ENCODE measurements around the gene PAOX. TPM values are rescaled to one million over a fixed set of nuclear protein-coding genes. Genes with fewer than 3 reads are reported as not detected.

Gene PAOX
- total and polyA plus RNA-seq, 9 of the 15 experiments (the other 6 are each of a cell fraction or from before 2014, with no cell fraction given), result 0.80 to 6.4 (median 2.6) TPM

DNA sequence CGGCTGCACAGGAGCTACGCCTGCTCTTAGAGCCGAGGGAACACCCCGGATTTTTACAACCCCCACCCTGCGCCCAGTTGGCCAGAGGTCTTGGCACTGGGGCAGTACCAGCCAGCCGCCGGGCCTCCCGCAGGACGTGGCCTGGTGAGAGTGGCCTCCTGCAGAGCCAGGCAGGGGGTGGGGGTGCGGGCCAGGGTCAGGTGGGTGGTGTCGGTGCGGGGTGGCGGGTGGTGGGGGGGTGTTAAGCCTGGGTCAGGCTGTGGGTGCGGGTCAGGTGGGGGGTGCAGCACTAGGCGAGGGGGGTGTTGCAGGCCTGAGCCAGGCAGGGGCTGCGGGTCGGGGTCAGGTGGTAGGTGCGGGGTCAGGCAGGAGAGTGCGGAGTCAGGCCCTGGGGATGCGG, 6.6 kb upstream of the PAOX start:
- Histone ChIP-seq H3K9me3 (replicated peaks; ENCODE audit: control insufficient read depth, insufficient read depth, low read depth, low read length) (no peaks in the 10 kb centered on the region), H3K27ac (ENCODE audit: extremely low read depth, low read depth, low read length) (no peak overlapping the region), H3K9me1 (ENCODE audit: control insufficient read depth, insufficient read depth, low read length) (no peaks in the 10 kb centered on the region), H4K20me1 (replicated peaks; ENCODE audit: control insufficient read depth, insufficient read depth, low read length) (no peaks in the 10 kb centered on the region), H3K9ac (ENCODE audit: insufficient read depth in 1 of 2, low read depth in 2 of 2, low read length in 2 of 2) (peak overlapping the region in 1 of 2 experiments; percentile 85; a peak in 2 of 4 replicates), H2AFZ (ENCODE audit: low read depth, low read length) (no peak overlapping the region), H3K4me2 (ENCODE audit: insufficient read depth, low read length) (peak overlapping the region; percentile 32; the same call in 1 of the 2 replicates), H3K27me3 (ENCODE audit: control insufficient read depth in 2 of 2, insufficient read depth in 2 of 2, low read length in 2 of 2) (no peaks in the 10 kb centered on the region), H3K4me3 (peak overlapping the region; percentile 28), H3K4me1 (replicated peaks in 1 of 2; ENCODE audit: control insufficient read depth in 2 of 2, insufficient read depth in 2 of 2, low read length in 2 of 2) (peaks cover 7 to 18% of the 10 kb centered on the region in 2 experiments; a peak in 3 of 5 replicates), H3K79me2 (ENCODE audit: control insufficient read depth, insufficient read depth, low read length) (peaks cover 9% of the 10 kb centered on the region), H3K36me3 (ENCODE audit: control insufficient read depth, insufficient read depth, low read length) (peaks cover 32% of the 10 kb centered on the region; the same call in 2 of the 3 replicates)
- ChIA-PET CTCF (ENCODE audit: low intra/inter-chr PET ratio) (no interaction called here), POLR2A (interaction anchor here (2.2 kb wide), 1 partner anchor 11 kb away, joined by 10 read pairs; no protein-coding TSS in a partner anchor)
- BruUV-seq (replicated peaks), result no TSS peak
- FAIRE-seq (no peak), DNase-seq (ENCODE audit: extremely low read depth in 1 of 4, low spot score in 3 of 4) (peak in 2 of 4 experiments; percentile 56 to 59), ATAC-seq (no peak)
- in situ Hi-C loops (cut with MboI), result no loop called here
- intact Hi-C loops (cut with micrococcal nuclease), result no loop called here
- 20% methylated on average over 2 of the region's 20 CpGs for WGBS (ENCODE audit: insufficient coverage, low coverage, missing lambda C conversion rate)
- TF ChIP-seq E2F3 (CRISPR knock-in tag; IDR thresholded peaks at IDR 0.05) (no peak), SNIP1 (IDR thresholded peaks at IDR 0.05; ENCODE audit: low read depth) (no peak), ZNF347 (CRISPR knock-in tag; IDR thresholded peaks at IDR 0.05; ENCODE audit: low read depth) (no peak), CHD1 (IDR thresholded peaks at IDR 0.05; ENCODE audit: low read length) (no peak), NR2C1 (IDR thresholded peaks at IDR 0.05) (no peak), NR2C1 (tag; IDR thresholded peaks at IDR 0.05) (no peak), XRCC5 (IDR thresholded peaks at IDR 0.05; ENCODE audit: low read depth, low read length) (no peak), GATAD2B (IDR thresholded peaks at IDR 0.05; ENCODE audit: borderline replicate concordance) (no peak), XRCC3 (IDR thresholded peaks at IDR 0.05) (no peak), NFYB (IDR thresholded peaks at IDR 0.05; ENCODE audit: extremely low read depth, insufficient read length) (no peak), ZNF668 (CRISPR knock-in tag; IDR thresholded peaks at IDR 0.05) (no peak), SRSF3 (IDR thresholded peaks at IDR 0.05; ENCODE audit: insufficient read depth, low read length) (no peak), FOXK2 (conservative IDR thresholded peaks at IDR 0.05 in 1 of 2, IDR thresholded peaks at IDR 0.05 in 1 of 2; ENCODE audit: low read depth in 2 of 2) (no peak), MTA2 (IDR thresholded peaks at IDR 0.05; ENCODE audit: low read depth) (no peak), CBX1 (IDR thresholded peaks at IDR 0.05; ENCODE audit: low read depth) (no peak), POLR3A (IDR thresholded peaks at IDR 0.05; ENCODE audit: borderline replicate concordance, extremely low read depth, insufficient read depth, insufficient read length) (no peak), IFI16 (CRISPR knock-in tag; IDR thresholded peaks at IDR 0.05) (no peak)
- TF ChIP-seq, protein P1, sequence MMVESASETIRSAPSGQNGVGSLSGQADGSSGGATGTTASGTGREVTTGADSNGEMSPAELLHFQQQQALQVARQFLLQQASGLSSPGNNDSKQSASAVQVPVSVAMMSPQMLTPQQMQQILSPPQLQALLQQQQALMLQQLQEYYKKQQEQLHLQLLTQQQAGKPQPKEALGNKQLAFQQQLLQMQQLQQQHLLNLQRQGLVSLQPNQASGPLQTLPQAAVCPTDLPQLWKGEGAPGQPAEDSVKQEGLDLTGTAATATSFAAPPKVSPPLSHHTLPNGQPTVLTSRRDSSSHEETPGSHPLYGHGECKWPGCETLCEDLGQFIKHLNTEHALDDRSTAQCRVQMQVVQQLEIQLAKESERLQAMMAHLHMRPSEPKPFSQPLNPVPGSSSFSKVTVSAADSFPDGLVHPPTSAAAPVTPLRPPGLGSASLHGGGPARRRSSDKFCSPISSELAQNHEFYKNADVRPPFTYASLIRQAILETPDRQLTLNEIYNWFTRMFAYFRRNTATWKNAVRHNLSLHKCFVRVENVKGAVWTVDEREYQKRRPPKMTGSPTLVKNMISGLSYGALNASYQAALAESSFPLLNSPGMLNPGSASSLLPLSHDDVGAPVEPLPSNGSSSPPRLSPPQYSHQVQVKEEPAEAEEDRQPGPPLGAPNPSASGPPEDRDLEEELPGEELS (CRISPR knock-in tag; IDR thresholded peaks at IDR 0.05; ENCODE audit: borderline replicate concordance), result no peak
- TF ChIP-seq, protein P2, sequence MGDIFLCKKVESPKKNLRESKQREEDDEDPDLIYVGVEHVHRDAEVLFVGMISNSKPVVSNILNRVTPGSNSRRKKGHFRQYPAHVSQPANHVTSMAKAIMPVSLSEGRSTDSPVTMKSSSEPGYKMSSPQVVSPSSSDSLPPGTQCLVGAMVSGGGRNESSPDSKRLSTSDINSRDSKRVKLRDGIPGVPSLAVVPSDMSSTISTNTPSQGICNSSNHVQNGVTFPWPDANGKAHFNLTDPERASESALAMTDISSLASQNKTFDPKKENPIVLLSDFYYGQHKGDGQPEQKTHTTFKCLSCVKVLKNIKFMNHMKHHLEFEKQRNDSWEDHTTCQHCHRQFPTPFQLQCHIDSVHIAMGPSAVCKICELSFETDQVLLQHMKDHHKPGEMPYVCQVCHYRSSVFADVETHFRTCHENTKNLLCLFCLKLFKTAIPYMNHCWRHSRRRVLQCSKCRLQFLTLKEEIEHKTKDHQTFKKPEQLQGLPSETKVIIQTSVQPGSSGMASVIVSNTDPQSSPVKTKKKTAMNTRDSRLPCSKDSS (IDR thresholded peaks at IDR 0.05; ENCODE audit: low read depth, partially characterized antibody), result no peak
- TF ChIP-seq, protein P3, sequence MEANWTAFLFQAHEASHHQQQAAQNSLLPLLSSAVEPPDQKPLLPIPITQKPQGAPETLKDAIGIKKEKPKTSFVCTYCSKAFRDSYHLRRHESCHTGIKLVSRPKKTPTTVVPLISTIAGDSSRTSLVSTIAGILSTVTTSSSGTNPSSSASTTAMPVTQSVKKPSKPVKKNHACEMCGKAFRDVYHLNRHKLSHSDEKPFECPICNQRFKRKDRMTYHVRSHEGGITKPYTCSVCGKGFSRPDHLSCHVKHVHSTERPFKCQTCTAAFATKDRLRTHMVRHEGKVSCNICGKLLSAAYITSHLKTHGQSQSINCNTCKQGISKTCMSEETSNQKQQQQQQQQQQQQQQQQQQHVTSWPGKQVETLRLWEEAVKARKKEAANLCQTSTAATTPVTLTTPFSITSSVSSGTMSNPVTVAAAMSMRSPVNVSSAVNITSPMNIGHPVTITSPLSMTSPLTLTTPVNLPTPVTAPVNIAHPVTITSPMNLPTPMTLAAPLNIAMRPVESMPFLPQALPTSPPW (CRISPR knock-in tag; IDR thresholded peaks at IDR 0.05), result no peak

Data from K562 (cell line).